ENCODE data around the gene EMC9. TPM values are rescaled to one million over a fixed set of nuclear protein-coding genes. Genes with fewer than 3 reads are reported as not detected.

Gene EMC9
- total RNA-seq, 6 experiments from 2014 or later, result 13.2 to 17.0 (median 15.3) TPM

- DNase-seq, result no peak
- Mint-ChIP-seq H3K9me3 (no peaks in the 10 kb centered on the region), H3K4me1 (ENCODE audit: low read depth) (no peaks in the 10 kb centered on the region), H3K27me3 (ENCODE audit: insufficient read depth) (peaks cover 6% of the 10 kb centered on the region), H3K4me3 (no peak overlapping the region), H3K27ac (no peak overlapping the region), H3K36me3 (ENCODE audit: low read depth) (peaks cover 8% of the 10 kb centered on the region; the same call in 1 of the 2 replicates)
- no peak for TF ChIP-seq CTCF (IDR thresholded peaks at IDR 0.05)
Measured at GRCh38 chr14:24172261-24172860, 31.0 kb upstream of the EMC9 start.

GRCh38 chr14:24171422-24172260 is 30.2 kb upstream of the EMC9 start, which contains the start of gene REC8:
REC8 (plus strand) TSS chr14:24172080; CDS start chr14:24172553, 473 bp downstream.
- Mint-ChIP-seq H3K4me3 (no peak within 1 kb of the TSS), H3K4me1 (ENCODE audit: low read depth) (no peaks in the 10 kb centered on the region), H3K27me3 (ENCODE audit: insufficient read depth) (peaks cover 5% of the 10 kb centered on the region), H3K27ac (no peak within 1 kb of the TSS), H3K36me3 (ENCODE audit: low read depth) (peaks cover 10% of the 10 kb centered on the region; the same call in 1 of the 2 replicates), H3K9me3 (no peaks in the 10 kb centered on the region)
- no peak for DNase-seq
- no peak for TF ChIP-seq CTCF (IDR thresholded peaks at IDR 0.05)

- H3K27ac Mint-ChIP-seq, result no peak overlapping the region
- H3K36me3 Mint-ChIP-seq (ENCODE audit: low read depth), result peaks cover 14% of the 10 kb centered on the region; the same call in 1 of the 2 replicates
- no peak for TF ChIP-seq CTCF (IDR thresholded peaks at IDR 0.05)
- H3K9me3 Mint-ChIP-seq, result no peaks in the 10 kb centered on the region
- no peak overlapping the region for H3K4me3 Mint-ChIP-seq
- no peaks in the 10 kb centered on the region; the same call in 1 of the 2 replicates for H3K27me3 Mint-ChIP-seq (ENCODE audit: insufficient read depth)
- H3K4me1 Mint-ChIP-seq (ENCODE audit: low read depth), result peaks cover 6% of the 10 kb centered on the region; the same call in 1 of the 2 replicates
- no peak for DNase-seq
Measured at GRCh38 chr14:24167469-24168114, 26.2 kb upstream of the EMC9 start.

- Mint-ChIP-seq H3K4me3 (no peak overlapping the region), H3K27ac (no peak overlapping the region), H3K36me3 (ENCODE audit: low read depth) (peaks cover 20% of the 10 kb centered on the region), H3K27me3 (ENCODE audit: insufficient read depth) (no peaks in the 10 kb centered on the region; the same call in 1 of the 2 replicates), H3K9me3 (no peaks in the 10 kb centered on the region), H3K4me1 (ENCODE audit: low read depth) (peaks cover 23% of the 10 kb centered on the region)
- no peak for DNase-seq
- TF ChIP-seq CTCF (IDR thresholded peaks at IDR 0.05), result no peak
Measured at GRCh38 chr14:24165785-24166184, 24.4 kb upstream of the EMC9 start.

- Mint-ChIP-seq H3K4me3 (no peak overlapping the region), H3K27me3 (ENCODE audit: insufficient read depth) (peaks cover 3% of the 10 kb centered on the region), H3K9me3 (no peaks in the 10 kb centered on the region), H3K4me1 (ENCODE audit: low read depth) (peaks cover 26% of the 10 kb centered on the region), H3K27ac (no peak overlapping the region), H3K36me3 (ENCODE audit: low read depth) (peaks cover 20% of the 10 kb centered on the region)
- no peak for DNase-seq
- TF ChIP-seq CTCF (IDR thresholded peaks at IDR 0.05), result no peak
Measured at GRCh38 chr14:24164518-24164991, 23.2 kb upstream of the EMC9 start.

Measured in HFFc6 (cell line).